ENCODE results near the gene TMEM125. TPM values are rescaled to one million over a fixed set of nuclear protein-coding genes. Genes with fewer than 3 reads are reported as not detected.

TMEM125 gene
- polyA plus RNA-seq, 1 of the 3 experiments (the other 2 are of a cell fraction) = not detected

- TF ChIP-seq EZH2phosphoT487 (IDR thresholded peaks at IDR 0.05; ENCODE audit: borderline replicate concordance, low read depth) (no peak), NFIC (IDR thresholded peaks at IDR 0.05; ENCODE audit: borderline replicate concordance) (no peak), EP300 (IDR thresholded peaks at IDR 0.05; ENCODE audit: borderline replicate concordance in 1 of 2, low read depth in 1 of 2, low read length in 1 of 2) (no peak), REST (IDR thresholded peaks at IDR 0.05; ENCODE audit: low read depth, low read length) (no peak), POLR2AphosphoS5 (IDR thresholded peaks at IDR 0.05; ENCODE audit: low read depth, low read length) (no peak)
- TF ChIP-seq, protein P1, sequence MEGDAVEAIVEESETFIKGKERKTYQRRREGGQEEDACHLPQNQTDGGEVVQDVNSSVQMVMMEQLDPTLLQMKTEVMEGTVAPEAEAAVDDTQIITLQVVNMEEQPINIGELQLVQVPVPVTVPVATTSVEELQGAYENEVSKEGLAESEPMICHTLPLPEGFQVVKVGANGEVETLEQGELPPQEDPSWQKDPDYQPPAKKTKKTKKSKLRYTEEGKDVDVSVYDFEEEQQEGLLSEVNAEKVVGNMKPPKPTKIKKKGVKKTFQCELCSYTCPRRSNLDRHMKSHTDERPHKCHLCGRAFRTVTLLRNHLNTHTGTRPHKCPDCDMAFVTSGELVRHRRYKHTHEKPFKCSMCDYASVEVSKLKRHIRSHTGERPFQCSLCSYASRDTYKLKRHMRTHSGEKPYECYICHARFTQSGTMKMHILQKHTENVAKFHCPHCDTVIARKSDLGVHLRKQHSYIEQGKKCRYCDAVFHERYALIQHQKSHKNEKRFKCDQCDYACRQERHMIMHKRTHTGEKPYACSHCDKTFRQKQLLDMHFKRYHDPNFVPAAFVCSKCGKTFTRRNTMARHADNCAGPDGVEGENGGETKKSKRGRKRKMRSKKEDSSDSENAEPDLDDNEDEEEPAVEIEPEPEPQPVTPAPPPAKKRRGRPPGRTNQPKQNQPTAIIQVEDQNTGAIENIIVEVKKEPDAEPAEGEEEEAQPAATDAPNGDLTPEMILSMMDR (IDR thresholded peaks at IDR 0.05) = peak; percentile 94
These were observed 42.5 kb upstream of the TMEM125 start (continued) for GRCh38 chr1:43227143-43227764.

DNA sequence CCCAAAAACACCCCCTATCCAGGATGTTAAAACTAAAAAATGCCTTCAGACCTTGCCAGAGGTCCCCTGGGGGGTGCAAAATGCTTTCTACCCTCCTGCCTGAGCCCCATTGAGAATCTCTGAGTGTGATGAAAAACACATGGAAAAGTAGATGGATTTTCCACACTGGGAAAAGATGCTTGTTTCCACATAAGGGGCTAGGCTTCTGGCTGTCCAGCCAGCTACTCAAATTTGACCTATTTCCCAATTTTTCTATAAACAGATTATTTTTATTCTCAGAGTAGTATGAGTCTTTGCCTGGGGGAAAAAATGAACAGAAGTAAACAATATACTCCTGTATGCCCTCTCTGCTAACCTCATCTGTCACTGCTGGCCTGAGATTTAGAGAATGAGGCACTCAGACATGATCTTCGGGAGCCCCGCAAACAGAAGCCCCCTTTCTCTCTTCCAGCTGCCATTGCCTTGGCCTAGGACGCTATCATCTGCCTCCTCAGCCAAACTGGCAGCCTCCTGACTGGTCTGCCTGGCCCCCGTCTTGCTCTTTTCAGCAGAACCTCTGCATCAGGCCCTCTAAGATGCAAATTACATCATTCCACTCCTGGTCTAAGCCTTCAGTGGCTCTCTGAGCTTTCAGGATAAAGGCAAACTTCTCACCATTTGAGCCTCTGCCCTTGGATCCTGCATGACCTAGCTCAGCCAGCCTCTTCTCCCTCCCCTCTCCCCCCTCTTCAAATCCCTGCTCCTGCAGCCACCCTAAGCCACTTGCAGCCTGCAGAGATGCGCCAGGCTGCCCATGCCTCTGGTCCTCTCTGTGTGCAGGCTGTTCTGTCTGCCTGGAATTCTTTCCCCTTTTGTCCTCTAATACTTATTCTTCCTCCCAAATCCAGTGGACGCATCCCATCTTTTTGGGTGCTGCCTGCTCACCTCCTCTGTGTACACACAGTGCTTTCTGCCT is 39.7 kb upstream of the TMEM125 start:
- WGBS (ENCODE audit: low lambda C conversion rate) = 79% methylated on average over 6 of the region's 6 CpGs

More for the DNA sequence above, 39.7 kb upstream of the TMEM125 start:
- Histone ChIP-seq H3K27me3 (ENCODE audit: insufficient read depth) (no peaks in the 10 kb centered on the region), H3K9me2 (no peaks in the 10 kb centered on the region), H3K4me2 (no peak overlapping the region), H3K4me3 (ENCODE audit: low read depth in 2 of 2, low read length in 1 of 2) (no peak overlapping the region), H2AFZ (ENCODE audit: low read depth) (no peak overlapping the region), H3K79me2 (ENCODE audit: insufficient read depth) (no peaks in the 10 kb centered on the region), H3K27ac (ENCODE audit: low read depth in 2 of 2, low read length in 1 of 2) (no peak overlapping the region), H3F3A (replicated peaks; ENCODE audit: insufficient read depth) (peaks cover 6% of the 10 kb centered on the region), H3K9me3 (no peaks in the 10 kb centered on the region), H3K9ac (no peak overlapping the region), H4K20me1 (ENCODE audit: insufficient read depth) (no peaks in the 10 kb centered on the region), H3K4me1 (ENCODE audit: control insufficient read depth in 1 of 2, insufficient read depth in 2 of 2, low read depth in 1 of 2, low read length in 1 of 2) (peaks cover 0 to 8% of the 10 kb centered on the region in 2 experiments; a peak in 2 of 4 replicates), H3K36me3 (replicated peaks in 1 of 2; ENCODE audit: control insufficient read depth in 1 of 2, insufficient read depth in 2 of 2, low read length in 1 of 2) (no peaks in the 10 kb centered on the region)
- DNase-seq = no peak
- TF ChIP-seq NRF1 (IDR thresholded peaks at IDR 0.05; ENCODE audit: low read depth, low read length) (no peak), RCOR1 (IDR thresholded peaks at IDR 0.05; ENCODE audit: low read length) (no peak)
- POLR2A ChIA-PET = no interaction called here
- CTCF ChIA-PET = interaction anchor here (1.1 to 9.3 kb wide), 5 partner anchors 30 to 299 kb away, joined by 3 to 134 read pairs (median 3); no protein-coding TSS in a partner anchor

Measured in SK-N-SH (cell line).